HG02610 (cell line): ENCODE data around the gene CCT6B.
"Not testable (repeated sequence)": the region's sequence is repeated elsewhere in the genome, so short reads cannot be mapped to it uniquely, and the experiment has no call there.

Experiments used
- ATAC-seq: cut with Tn5 transposase; IDR thresholded peaks from one replicate; pipeline ENCODE4 v1.9.1; 2021; ENCODE audit warnings: mild to moderate bottlenecking, moderate library complexity; ENCODE audit not compliant: unreplicated experiment

The CCT6B gene

GRCh38 chr17:34961093-34961911 is at the start of gene CCT6B, which contains the start of gene ZNF830:
Gene CCT6B, minus strand, starts transcription at chr17:34961460. Its CDS starts 67 bp downstream, at chr17:34961393.
Gene ZNF830, plus strand, starts transcription at chr17:34961540. Its CDS starts 27 bp downstream, at chr17:34961567.
- ATAC-seq = peak; percentile 85

GRCh38 chr17:35010093-35010492 is 48.8 kb upstream of the CCT6B start:
- ATAC-seq = no peak

- no peak for ATAC-seq
Observed at GRCh38 chr17:35006961-35007360, 45.7 kb upstream of the CCT6B start.

- ATAC-seq = no peak
Observed at GRCh38 chr17:35006345-35006744, 45.1 kb upstream of the CCT6B start.

GRCh38 chr17:35003778-35004177 is 42.5 kb upstream of the CCT6B start:
- ATAC-seq = no peak

GRCh38 chr17:35002876-35003551 is 41.8 kb upstream of the CCT6B start:
- no peak for ATAC-seq

GRCh38 chr17:35001549-35001948 is 40.3 kb upstream of the CCT6B start:
- ATAC-seq = no peak

GRCh38 chr17:35000965-35001364 is 39.7 kb upstream of the CCT6B start:
- not testable (repeated sequence) for ATAC-seq

- no peak for ATAC-seq
Observed at GRCh38 chr17:34999456-34999855, 38.2 kb upstream of the CCT6B start.

- ATAC-seq = peak; percentile 75
Observed at GRCh38 chr17:34998205-34998604, 36.9 kb upstream of the CCT6B start.

GRCh38 chr17:34997355-34997862 is 36.1 kb upstream of the CCT6B start:
- no peak for ATAC-seq

- no peak for ATAC-seq
Observed at GRCh38 chr17:34996422-34997285, 35.4 kb upstream of the CCT6B start.

- ATAC-seq = no peak
Observed at GRCh38 chr17:34993031-34993430, 31.8 kb upstream of the CCT6B start.

- no peak for ATAC-seq
Observed at GRCh38 chr17:34991606-34992005, 30.3 kb upstream of the CCT6B start.

- ATAC-seq = no peak
Observed at GRCh38 chr17:34990921-34991365, 29.7 kb upstream of the CCT6B start.

GRCh38 chr17:34989473-34989872 is 28.2 kb upstream of the CCT6B start:
- no peak for ATAC-seq

- ATAC-seq = no peak
Observed at GRCh38 chr17:34988644-34989043, 27.4 kb upstream of the CCT6B start.

- ATAC-seq = no peak
Observed at GRCh38 chr17:34987232-34987631, 26.0 kb upstream of the CCT6B start.

GRCh38 chr17:34981538-34982241 is 20.4 kb upstream of the CCT6B start:
- no peak for ATAC-seq
